ENCODE results near the gene UGT1A4.

UGT1A4 gene

DNA sequence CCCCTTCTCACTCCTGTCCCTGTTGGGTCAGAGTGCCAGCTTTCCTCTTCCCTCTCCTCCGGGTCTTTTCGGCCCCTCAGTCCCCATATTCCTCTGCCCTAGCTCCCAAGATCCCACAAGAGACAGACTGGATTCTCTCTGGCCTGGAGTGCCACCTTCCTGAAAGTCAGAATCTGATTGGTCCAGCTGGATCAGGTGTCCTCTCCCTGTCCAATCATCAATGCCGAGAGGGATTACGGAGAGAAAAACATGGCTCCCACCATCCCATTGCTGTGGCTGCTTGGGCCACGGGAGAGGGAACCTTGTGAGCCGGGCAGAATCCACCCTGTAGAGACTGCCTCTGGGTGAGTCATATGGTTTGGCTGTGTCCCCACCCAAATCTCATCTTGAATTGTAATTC, 56.9 kb downstream of the UGT1A4 start:
- no peaks in the 10 kb centered on the region for H3K4me1 Mint-ChIP-seq
- no peak overlapping the region for H3K4me3 Mint-ChIP-seq
- TF ChIP-seq, protein P1, sequence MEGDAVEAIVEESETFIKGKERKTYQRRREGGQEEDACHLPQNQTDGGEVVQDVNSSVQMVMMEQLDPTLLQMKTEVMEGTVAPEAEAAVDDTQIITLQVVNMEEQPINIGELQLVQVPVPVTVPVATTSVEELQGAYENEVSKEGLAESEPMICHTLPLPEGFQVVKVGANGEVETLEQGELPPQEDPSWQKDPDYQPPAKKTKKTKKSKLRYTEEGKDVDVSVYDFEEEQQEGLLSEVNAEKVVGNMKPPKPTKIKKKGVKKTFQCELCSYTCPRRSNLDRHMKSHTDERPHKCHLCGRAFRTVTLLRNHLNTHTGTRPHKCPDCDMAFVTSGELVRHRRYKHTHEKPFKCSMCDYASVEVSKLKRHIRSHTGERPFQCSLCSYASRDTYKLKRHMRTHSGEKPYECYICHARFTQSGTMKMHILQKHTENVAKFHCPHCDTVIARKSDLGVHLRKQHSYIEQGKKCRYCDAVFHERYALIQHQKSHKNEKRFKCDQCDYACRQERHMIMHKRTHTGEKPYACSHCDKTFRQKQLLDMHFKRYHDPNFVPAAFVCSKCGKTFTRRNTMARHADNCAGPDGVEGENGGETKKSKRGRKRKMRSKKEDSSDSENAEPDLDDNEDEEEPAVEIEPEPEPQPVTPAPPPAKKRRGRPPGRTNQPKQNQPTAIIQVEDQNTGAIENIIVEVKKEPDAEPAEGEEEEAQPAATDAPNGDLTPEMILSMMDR (IDR thresholded peaks at IDR 0.05; ENCODE audit: unreplicated experiment in 3 of 3): no peak
- no peak overlapping the region for H3K27ac Mint-ChIP-seq
- no peaks in the 10 kb centered on the region for H3K36me3 Mint-ChIP-seq (ENCODE audit: low read depth)
- H3K27me3 Mint-ChIP-seq (ENCODE audit: low read depth): peaks cover 7% of the 10 kb centered on the region
- peaks cover 10% of the 10 kb centered on the region for H3K9me3 Mint-ChIP-seq

DNA sequence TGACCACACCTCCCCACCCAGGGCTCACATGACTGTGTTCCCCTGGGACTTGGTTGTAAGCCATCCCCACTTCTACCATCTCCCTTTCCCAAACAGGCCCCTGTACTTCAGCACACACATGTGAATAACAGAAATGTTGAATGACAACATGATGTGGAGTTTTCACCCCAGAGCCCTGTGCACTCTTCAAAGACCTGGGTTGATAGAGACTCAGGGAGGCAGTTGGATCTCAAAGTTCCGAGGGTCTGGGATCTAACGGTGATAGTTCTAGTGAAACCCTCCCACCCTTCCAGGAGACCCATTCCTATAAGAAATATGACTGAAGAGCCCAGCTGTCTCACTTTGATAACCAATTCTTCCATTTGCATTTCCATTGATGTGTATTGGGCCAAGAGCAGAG, 59.5 kb downstream of the UGT1A4 start, which contains the start of gene MROH2A:
TSS of gene MROH2A (plus strand) at position 301 of the 400 bp plus-strand sequence. CDS start 1,029 bp downstream, outside the sequence.
- TF ChIP-seq, protein P1 (IDR thresholded peaks at IDR 0.05; ENCODE audit: unreplicated experiment in 3 of 3): no peak
- Mint-ChIP-seq H3K27ac (no peak within 1 kb of the TSS), H3K36me3 (ENCODE audit: low read depth) (no peaks in the 10 kb centered on the region), H3K27me3 (ENCODE audit: low read depth) (peaks cover 4% of the 10 kb centered on the region), H3K9me3 (peaks cover 18% of the 10 kb centered on the region), H3K4me1 (no peaks in the 10 kb centered on the region), H3K4me3 (no peak within 1 kb of the TSS)

DNA sequence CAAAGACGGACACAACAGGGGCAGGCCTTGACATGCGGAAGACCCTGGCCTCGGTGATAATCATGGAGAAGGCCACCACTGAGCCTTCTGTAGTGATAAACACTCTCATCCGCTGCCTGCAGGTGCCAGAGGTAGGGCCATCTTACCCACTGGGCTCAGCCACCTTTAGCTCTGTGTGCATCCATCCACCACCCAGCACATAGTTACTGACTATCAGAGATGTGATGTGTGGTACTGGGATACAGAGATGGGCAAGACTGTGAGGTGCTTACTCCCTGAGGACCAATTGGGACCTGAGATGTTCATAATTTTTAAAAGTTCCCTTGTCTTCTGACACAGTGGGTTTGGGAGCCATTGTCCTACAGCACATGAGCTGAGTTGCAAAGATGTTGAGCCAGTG, 61.2 kb downstream of the UGT1A4 start:
- Mint-ChIP-seq H3K9me3 (peaks cover 20% of the 10 kb centered on the region), H3K4me1 (no peaks in the 10 kb centered on the region), H3K4me3 (no peak overlapping the region), H3K27me3 (ENCODE audit: low read depth) (peaks cover 4% of the 10 kb centered on the region), H3K27ac (no peak overlapping the region), H3K36me3 (ENCODE audit: low read depth) (no peaks in the 10 kb centered on the region)
- TF ChIP-seq, protein P1 (IDR thresholded peaks at IDR 0.05; ENCODE audit: unreplicated experiment in 3 of 3): no peak

DNA sequence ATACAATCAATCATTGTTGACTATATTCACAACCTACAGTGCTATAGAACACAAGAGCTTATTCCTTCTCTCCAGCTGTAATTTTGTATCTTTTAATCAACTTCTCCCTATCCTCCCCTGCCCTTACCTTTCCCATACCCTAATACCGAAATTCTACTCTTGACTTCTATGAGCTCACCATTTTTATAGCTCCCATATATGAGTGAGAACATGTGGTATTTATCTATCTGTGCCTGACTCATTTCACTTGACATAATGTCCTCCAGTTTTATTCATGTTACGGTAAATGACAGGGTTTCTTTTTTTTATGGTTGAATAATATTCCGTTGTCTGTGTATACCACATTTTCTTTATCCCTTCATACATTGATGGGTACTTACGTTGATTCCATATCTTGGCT, 62.2 kb downstream of the UGT1A4 start:
- TF ChIP-seq, protein P1 (IDR thresholded peaks at IDR 0.05; ENCODE audit: unreplicated experiment in 3 of 3): no peak
- no peaks in the 10 kb centered on the region for H3K27me3 Mint-ChIP-seq (ENCODE audit: low read depth)
- no peak overlapping the region for H3K27ac Mint-ChIP-seq
- no peak overlapping the region for H3K4me3 Mint-ChIP-seq
- H3K4me1 Mint-ChIP-seq: no peaks in the 10 kb centered on the region
- H3K36me3 Mint-ChIP-seq (ENCODE audit: low read depth): no peaks in the 10 kb centered on the region
- H3K9me3 Mint-ChIP-seq: peaks cover 20% of the 10 kb centered on the region

DNA sequence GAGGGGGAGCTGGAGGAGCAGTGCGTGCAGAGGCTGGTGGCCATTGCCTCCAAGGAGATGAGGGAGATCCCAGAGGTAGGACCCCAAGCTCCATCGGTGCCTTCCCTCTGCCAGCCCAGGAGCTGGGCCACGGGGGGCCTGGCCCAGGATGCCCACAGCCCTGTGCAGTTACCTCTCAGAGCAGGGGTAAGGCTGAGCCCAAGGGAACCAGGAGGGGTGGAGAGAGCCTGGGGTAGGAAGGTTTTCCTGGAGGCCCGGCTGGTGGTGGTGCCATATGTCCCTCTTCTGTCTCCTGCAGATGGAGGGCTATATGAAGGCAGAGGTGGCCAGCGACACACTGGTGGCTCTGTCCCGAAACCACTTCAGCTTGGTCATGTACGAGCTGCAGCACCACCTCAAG, 71.0 kb downstream of the UGT1A4 start:
- no peak overlapping the region for H3K4me3 Mint-ChIP-seq
- no peaks in the 10 kb centered on the region for H3K36me3 Mint-ChIP-seq (ENCODE audit: low read depth)

More for the DNA sequence above, 71.0 kb downstream of the UGT1A4 start:
- Mint-ChIP-seq H3K9me3 (peaks cover 6% of the 10 kb centered on the region), H3K4me1 (no peaks in the 10 kb centered on the region), H3K27ac (no peak overlapping the region), H3K27me3 (ENCODE audit: low read depth) (peaks cover 9% of the 10 kb centered on the region)
- TF ChIP-seq, protein P1 (IDR thresholded peaks at IDR 0.05; ENCODE audit: unreplicated experiment in 3 of 3): no peak

Measured in nephron (organoid).